ENCODE results near the gene SMCO2. TPM values are rescaled to one million over a fixed set of nuclear protein-coding genes. Genes with fewer than 3 reads are reported as not detected.
A peak's percentile ranks its signal among the peaks of the same experiment; 100 is the strongest.

Gene SMCO2
- total and polyA plus RNA-seq, 9 of the 15 experiments (the other 6 are each of a cell fraction or from before 2014, with no cell fraction given), result not detected

- intact Hi-C loops (cut with micrococcal nuclease), result no loop called here
- in situ Hi-C loops (cut with MboI), result no loop called here
- no peak overlapping the region for H2AFZ ChIP-seq (ENCODE audit: low read depth, low read length)
- BruUV-seq (replicated peaks), result no TSS peak
- no peaks in the 10 kb centered on the region for H3K36me3 ChIP-seq (ENCODE audit: control insufficient read depth, insufficient read depth, low read length)
- CTCF ChIA-PET (ENCODE audit: low intra/inter-chr PET ratio), result no interaction called here
- H3K79me2 ChIP-seq (ENCODE audit: control insufficient read depth, insufficient read depth, low read length), result no peaks in the 10 kb centered on the region
- no peaks in the 10 kb centered on the region for H3K9me3 ChIP-seq (replicated peaks; ENCODE audit: control insufficient read depth, insufficient read depth, low read depth, low read length)
- H3K9me1 ChIP-seq (ENCODE audit: control insufficient read depth, insufficient read depth, low read length), result no peaks in the 10 kb centered on the region
- POLR2A ChIA-PET, result no interaction called here
- DNase-seq (ENCODE audit: extremely low read depth in 1 of 4, low spot score in 3 of 4), result no peak
- WGBS (ENCODE audit: insufficient coverage, low coverage, missing lambda C conversion rate), result 3% methylated on average over 8 of the region's 8 CpGs
- no peak overlapping the region for H3K4me2 ChIP-seq (ENCODE audit: insufficient read depth, low read length)
- no peak overlapping the region for H3K27ac ChIP-seq (ENCODE audit: extremely low read depth, low read depth, low read length)
- H3K4me1 ChIP-seq (replicated peaks in 1 of 2; ENCODE audit: control insufficient read depth in 2 of 2, insufficient read depth in 2 of 2, low read length in 2 of 2), result no peaks in the 10 kb centered on the region; a peak in 1 of 5 replicates
- ATAC-seq, result no peak
- H3K9ac ChIP-seq (ENCODE audit: insufficient read depth in 1 of 2, low read depth in 2 of 2, low read length in 2 of 2), result no peak overlapping the region
- peaks cover 3% of the 10 kb centered on the region; the same call in 1 of the 2 replicates for H4K20me1 ChIP-seq (replicated peaks; ENCODE audit: control insufficient read depth, insufficient read depth, low read length)
- peak; percentile 65 for TF ChIP-seq RBM25 (IDR thresholded peaks at IDR 0.05; ENCODE audit: low read depth, low read length, severe bottlenecking)
- TF ChIP-seq, protein P1, sequence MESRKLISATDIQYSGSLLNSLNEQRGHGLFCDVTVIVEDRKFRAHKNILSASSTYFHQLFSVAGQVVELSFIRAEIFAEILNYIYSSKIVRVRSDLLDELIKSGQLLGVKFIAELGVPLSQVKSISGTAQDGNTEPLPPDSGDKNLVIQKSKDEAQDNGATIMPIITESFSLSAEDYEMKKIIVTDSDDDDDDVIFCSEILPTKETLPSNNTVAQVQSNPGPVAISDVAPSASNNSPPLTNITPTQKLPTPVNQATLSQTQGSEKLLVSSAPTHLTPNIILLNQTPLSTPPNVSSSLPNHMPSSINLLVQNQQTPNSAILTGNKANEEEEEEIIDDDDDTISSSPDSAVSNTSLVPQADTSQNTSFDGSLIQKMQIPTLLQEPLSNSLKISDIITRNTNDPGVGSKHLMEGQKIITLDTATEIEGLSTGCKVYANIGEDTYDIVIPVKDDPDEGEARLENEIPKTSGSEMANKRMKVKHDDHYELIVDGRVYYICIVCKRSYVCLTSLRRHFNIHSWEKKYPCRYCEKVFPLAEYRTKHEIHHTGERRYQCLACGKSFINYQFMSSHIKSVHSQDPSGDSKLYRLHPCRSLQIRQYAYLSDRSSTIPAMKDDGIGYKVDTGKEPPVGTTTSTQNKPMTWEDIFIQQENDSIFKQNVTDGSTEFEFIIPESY (CRISPR knock-in tag; IDR thresholded peaks at IDR 0.05), result no peak
- peaks cover 4 to 16% of the 10 kb centered on the region in 2 experiments; a peak in 3 of 5 replicates for H3K27me3 ChIP-seq (ENCODE audit: control insufficient read depth in 2 of 2, insufficient read depth in 2 of 2, low read length in 2 of 2)
- FAIRE-seq, result no peak
- H3K4me3 ChIP-seq, result no peak overlapping the region
Measured at GRCh38 chr12:27537855-27538675, 91.5 kb downstream of the SMCO2 start.

Measured in K562 (cell line).